Cardiac ventricle fibroblast (primary cell): ENCODE measurements around the gene DMRT2. TPM values are rescaled to one million over a fixed set of nuclear protein-coding genes. Genes with fewer than 3 reads are reported as not detected.

Experiments
- total RNA-seq: library from RNA; depleted of rRNA; stranded (reverse); fragments of >200 nt; gene quantifications from 2 replicates; pipeline ENCODE4 v1.2.3, GENCODE V29; 2015

Gene DMRT2
- not detected in 2 replicates for total RNA-seq

GRCh38 chr9:1050125-1050895 lies at the start of gene DMRT2:
TSS of gene DMRT2 (plus strand) at chr9:1050357. CDS start at chr9:1051614, 1,257 bp downstream.

Other genes with a start within 250 kb of the DMRT2 start
- not detected in 2 replicates for gene DMRT1, start 208.7 kb upstream of the DMRT2 start, total RNA-seq
- not detected in 2 replicates for gene DMRT3, start 73.7 kb upstream of the DMRT2 start, total RNA-seq